ENCODE results near the gene SNN. TPM values are rescaled to one million over a fixed set of nuclear protein-coding genes. Genes with fewer than 3 reads are reported as not detected.

SNN gene
- total RNA-seq, 3 donors from 2014 or later = 2.3 to 22.1 (median 4.2) TPM

GRCh38 chr16:11727796-11728543 is 59.7 kb downstream of the SNN start:
- intact Hi-C loops (cut with DNase I, micrococcal nuclease) = no loop called here
- Histone ChIP-seq H3K4me3 (no peak overlapping the region), H3K4me1 (ENCODE audit: low read depth) (peaks cover 17% of the 10 kb centered on the region), H3K9me3 (no peaks in the 10 kb centered on the region), H3K36me3 (ENCODE audit: low read depth) (no peaks in the 10 kb centered on the region)
- DNase-seq (no peak), ATAC-seq (no peak)
- TF ChIP-seq CTCF (IDR thresholded peaks at IDR 0.05) = no peak

Other genes starting within 250 kb of the SNN start
- 100 to 1,000 TPM; 140 to 308 (median 246) TPM for gene LITAF, start 81.5 kb upstream of the SNN start, total RNA-seq
- gene TXNDC11, start 74.4 kb downstream of the SNN start, total RNA-seq = 10 to 100 TPM; 52.3 to 71.9 (median 60.3) TPM
- 10 to 100 TPM; 42.4 to 61.2 (median 59.0) TPM for gene ZC3H7A, start 128.8 kb downstream of the SNN start, total RNA-seq
- gene RSL1D1, start 183.1 kb downstream of the SNN start, total RNA-seq = 100 to 1,000 TPM in 1 of 3 donors, 10 to 100 TPM in 2; 81.9 to 116 (median 82.0) TPM
- gene GSPT1, start 247.5 kb downstream of the SNN start, total RNA-seq = 100 to 1,000 TPM in 2 of 3 donors, 10 to 100 TPM in 1; 99.0 to 119 (median 113) TPM

Measured in mucosa of descending colon (tissue), 3 donors.